HS-27A (cell line): ENCODE measurements around the gene CD200R1.

Experiments used
- DNase-seq: peaks from one replicate; pipeline ENCODE4 v3.0.0-alpha.2; 2012; ENCODE audit warnings: low read depth, missing footprints

CD200R1 gene

GRCh38 chr3:112884678-112885290 lies 90.1 kb downstream of the CD200R1 start:
- DNase-seq, result no peak

- DNase-seq, result no peak
Measured at GRCh38 chr3:112881891-112882290, 93.0 kb downstream of the CD200R1 start.

- no peak for DNase-seq
Measured at GRCh38 chr3:112875561-112875960, 99.3 kb downstream of the CD200R1 start.

GRCh38 chr3:112874725-112875124 lies 100.2 kb downstream of the CD200R1 start:
- DNase-seq, result no peak

DNA sequence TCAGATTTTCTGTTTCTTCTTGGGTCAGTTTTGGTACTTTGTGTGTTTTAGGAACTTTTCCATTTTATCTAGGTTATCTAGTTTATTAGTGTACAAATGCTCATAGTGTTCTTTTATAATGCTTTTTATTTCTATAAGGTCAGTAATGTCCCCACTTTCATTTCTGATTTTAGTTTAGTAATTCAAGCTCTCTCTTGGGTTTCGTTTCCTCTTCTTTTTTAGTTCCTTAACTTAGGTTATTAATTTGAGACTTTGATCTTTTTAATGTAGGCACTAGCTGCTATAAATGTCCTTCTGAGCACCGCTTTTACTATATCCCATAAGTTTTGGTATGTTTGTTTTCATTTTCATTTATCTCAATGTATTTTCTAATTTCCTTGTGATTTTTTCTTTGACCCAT lies 101.3 kb downstream of the CD200R1 start:
- no peak for DNase-seq

GRCh38 chr3:112871735-112872134 lies 103.2 kb downstream of the CD200R1 start:
- no peak for DNase-seq
